HepG2 (cell line): ENCODE data around the gene SPCS1. TPM values are rescaled to one million over a fixed set of nuclear protein-coding genes. Genes with fewer than 3 reads are reported as not detected.
A peak's percentile ranks its signal among the peaks of the same experiment; 100 is the strongest.

Experiments
- CC2D1A ChIP-seq: sonication (generic); formaldehyde crosslinking; IDR thresholded peaks from 2 replicates; pipeline ENCODE4 v1.8.1; 2023; ENCODE audit warnings: mild to moderate bottlenecking, missing genetic modification reagents
- CREM ChIP-seq, 2 experiments: sonication (generic) in 1 of 2; formaldehyde crosslinking in 1 of 2; IDR thresholded peaks; 2 replicates each; pipeline versions ENCODE4 v1.4.0 to v1.6.1; 2016 to 2020; ENCODE audit warnings: antibody characterized with exemption in 1 of 2, mild to moderate bottlenecking in 1 of 2, missing genetic modification reagents in 1 of 2
- ERF ChIP-seq: IDR thresholded peaks from 2 replicates; pipeline ENCODE4 v1.6.1; 2018; ENCODE audit warnings: missing biosample characterization, missing genetic modification reagents
- MED8 ChIP-seq: sonication (generic); formaldehyde crosslinking; IDR thresholded peaks from 2 replicates; pipeline ENCODE4 v1.8.1; 2023; ENCODE audit warnings: mild to moderate bottlenecking, missing genetic modification reagents; ENCODE audit not compliant: insufficient replicate concordance
- MIER3 ChIP-seq: IDR thresholded peaks from 2 replicates; pipeline ENCODE4 v1.6.1; 2016; ENCODE audit warnings: missing compliant biosample characterization, borderline replicate concordance
- PCBP1 ChIP-seq: fragments of 200-400 bp; formaldehyde crosslinking; IDR thresholded peaks from 2 replicates; pipeline ENCODE4 v1.6.1; 2017; ENCODE audit warnings: mild to moderate bottlenecking, low read depth, low read length, borderline replicate concordance
- SIX4 ChIP-seq: sonication (generic); formaldehyde crosslinking; IDR thresholded peaks from 2 replicates; pipeline ENCODE4 v1.4.0; 2020; ENCODE audit warnings: missing genetic modification reagents
- ZFAT ChIP-seq: sonication (generic); formaldehyde crosslinking; conservative IDR thresholded peaks from 2 replicates; pipeline ENCODE4 v1.8.1; 2023; ENCODE audit warnings: missing genetic modification reagents, inconsistent platforms
- ZFP36L2 ChIP-seq: sonication (generic); formaldehyde crosslinking; IDR thresholded peaks from 2 replicates; pipeline ENCODE4 v1.4.0; 2020; ENCODE audit warnings: missing genetic modification reagents
- ZMYM3 ChIP-seq: sonication (generic); formaldehyde crosslinking; IDR thresholded peaks from 2 replicates; pipeline ENCODE4 v1.5.1; 2020; ENCODE audit warnings: mild to moderate bottlenecking, missing genetic modification reagents
- ZNF441 ChIP-seq: sonication (generic); formaldehyde crosslinking; IDR thresholded peaks from 2 replicates; pipeline ENCODE4 v1.7.0; 2021; ENCODE audit warnings: missing genetic modification reagents, borderline replicate concordance
- ZNF543 ChIP-seq: sonication (generic); formaldehyde crosslinking; IDR thresholded peaks from 2 replicates; pipeline ENCODE4 v1.4.0; 2020; ENCODE audit warnings: mild to moderate bottlenecking, missing genetic modification reagents
- ZNF614 ChIP-seq: IDR thresholded peaks from 2 replicates; pipeline ENCODE4 v1.6.1; 2018; ENCODE audit warnings: missing biosample characterization, missing genetic modification reagents, inconsistent platforms, borderline replicate concordance
- ZNF841 ChIP-seq: sonication (generic); formaldehyde crosslinking; IDR thresholded peaks from 2 replicates; pipeline ENCODE4 v1.8.1; 2023; ENCODE audit warnings: missing genetic modification reagents, borderline replicate concordance
- polyA plus RNA-seq, 8 experiments: library from polyadenylated mRNA; depleted of rRNA in 3 of 8; stranded (reverse) in 7 of 8; unstranded in 1 of 8; fragments of >200 nt; fragmentation: Illumina TruSeq in 4 of 8; extraction: Trizol in 4 of 8; gene quantifications; 2 replicates each; pipeline versions ENCODE4 v1.2.1 to v1.2.3, GENCODE V29; 2011 to 2016; ENCODE audit warnings: low read depth in 4 of 8, missing spikeins in 1 of 8, mixed read lengths in 1 of 8; ENCODE audit not compliant: insufficient read depth in 1 of 8
- total RNA-seq, 5 experiments: library from RNA; depleted of rRNA; stranded (reverse); fragments of >200 nt; fragmentation: Illumina TruSeq; extraction: Trizol; gene quantifications; 2 replicates each; pipeline ENCODE4 v1.2.3, GENCODE V29; 2016; ENCODE audit warnings: low read depth in 1 of 5
- TF ChIP-seq, protein P1 (sequence below): fragments of 450-650 bp; IDR thresholded peaks from 2 replicates; pipeline ENCODE4 v1.6.1; 2017
- TF ChIP-seq, protein P2 (sequence below): sonication (generic); formaldehyde crosslinking; conservative IDR thresholded peaks from 2 replicates; pipeline ENCODE4 v1.4.0; 2020; ENCODE audit warnings: missing genetic modification reagents
- TF ChIP-seq, protein P3 (sequence below): sonication (generic); formaldehyde crosslinking; IDR thresholded peaks from 2 replicates; pipeline ENCODE4 v1.4.0; 2020; ENCODE audit warnings: mild to moderate bottlenecking, low read depth, missing genetic modification reagents
- TF ChIP-seq, protein P4 (sequence below): sonication (generic); formaldehyde crosslinking; IDR thresholded peaks from 2 replicates; pipeline ENCODE4 v1.5.0; 2020; ENCODE audit warnings: mild to moderate bottlenecking, missing genetic modification reagents, borderline replicate concordance
- TF ChIP-seq, protein P5 (sequence below): sonication (generic); formaldehyde crosslinking; IDR thresholded peaks from 2 replicates; pipeline ENCODE4 v1.4.0; 2020; ENCODE audit warnings: missing genetic modification reagents, mild to moderate bottlenecking, borderline replicate concordance

The SPCS1 gene
- total and polyA plus RNA-seq, 2 of the 13 experiments (the other 11 are each of a cell fraction or from before 2014, with no cell fraction given) = 84.6 to 120 TPM

DNA sequence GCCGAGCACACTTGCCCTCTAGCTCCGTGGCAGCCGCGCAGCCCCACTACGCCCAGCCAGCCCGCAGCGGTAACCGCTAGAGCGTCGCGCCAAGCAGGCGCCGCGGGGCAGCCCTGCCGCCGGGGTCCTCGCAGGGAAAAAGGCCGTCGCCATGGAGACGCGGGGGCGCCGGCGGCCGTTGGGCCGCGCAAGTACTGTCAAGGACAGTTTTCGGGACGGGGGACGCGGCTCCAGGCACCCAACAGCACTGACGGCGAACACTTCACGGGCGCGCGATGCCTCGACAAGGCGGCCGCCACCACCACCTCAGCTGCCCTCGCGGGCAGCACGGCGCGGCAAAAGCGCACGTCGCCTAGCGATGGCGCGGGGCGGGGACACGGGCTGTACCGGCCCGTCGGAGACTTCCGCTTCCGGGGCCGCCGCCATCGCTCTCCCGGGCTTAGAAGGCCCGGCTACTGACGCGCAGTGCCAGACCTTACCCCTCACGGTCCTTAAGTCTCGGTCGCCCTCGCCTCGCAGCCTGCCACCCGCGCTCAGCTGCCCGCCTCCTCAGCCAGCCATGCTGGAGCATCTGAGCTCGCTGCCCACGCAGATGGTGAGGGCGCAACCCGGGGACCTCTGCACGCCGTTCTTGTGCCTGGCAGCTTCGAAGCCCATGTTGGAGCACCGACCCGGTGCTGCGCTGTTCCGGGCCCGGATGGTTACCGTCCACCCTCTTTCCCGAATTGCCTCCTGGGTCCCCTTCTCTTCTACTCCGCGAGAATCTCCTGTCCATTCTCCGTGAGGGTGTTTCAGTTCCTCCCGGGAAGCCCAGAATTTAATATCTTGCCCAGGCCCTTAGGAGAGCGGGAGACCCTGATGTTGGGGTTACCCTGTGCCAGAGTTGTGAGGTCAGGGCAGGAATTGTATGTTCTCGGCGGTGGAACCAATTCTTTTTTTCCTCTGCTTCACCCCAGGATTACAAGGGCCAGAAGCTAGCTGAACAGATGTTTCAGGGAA lies at the start of gene SPCS1, which contains the start of gene GLT8D1 (continued):
- TF ChIP-seq, protein P1, sequence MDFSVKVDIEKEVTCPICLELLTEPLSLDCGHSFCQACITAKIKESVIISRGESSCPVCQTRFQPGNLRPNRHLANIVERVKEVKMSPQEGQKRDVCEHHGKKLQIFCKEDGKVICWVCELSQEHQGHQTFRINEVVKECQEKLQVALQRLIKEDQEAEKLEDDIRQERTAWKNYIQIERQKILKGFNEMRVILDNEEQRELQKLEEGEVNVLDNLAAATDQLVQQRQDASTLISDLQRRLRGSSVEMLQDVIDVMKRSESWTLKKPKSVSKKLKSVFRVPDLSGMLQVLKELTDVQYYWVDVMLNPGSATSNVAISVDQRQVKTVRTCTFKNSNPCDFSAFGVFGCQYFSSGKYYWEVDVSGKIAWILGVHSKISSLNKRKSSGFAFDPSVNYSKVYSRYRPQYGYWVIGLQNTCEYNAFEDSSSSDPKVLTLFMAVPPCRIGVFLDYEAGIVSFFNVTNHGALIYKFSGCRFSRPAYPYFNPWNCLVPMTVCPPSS = no peak
- TF ChIP-seq, protein P2, sequence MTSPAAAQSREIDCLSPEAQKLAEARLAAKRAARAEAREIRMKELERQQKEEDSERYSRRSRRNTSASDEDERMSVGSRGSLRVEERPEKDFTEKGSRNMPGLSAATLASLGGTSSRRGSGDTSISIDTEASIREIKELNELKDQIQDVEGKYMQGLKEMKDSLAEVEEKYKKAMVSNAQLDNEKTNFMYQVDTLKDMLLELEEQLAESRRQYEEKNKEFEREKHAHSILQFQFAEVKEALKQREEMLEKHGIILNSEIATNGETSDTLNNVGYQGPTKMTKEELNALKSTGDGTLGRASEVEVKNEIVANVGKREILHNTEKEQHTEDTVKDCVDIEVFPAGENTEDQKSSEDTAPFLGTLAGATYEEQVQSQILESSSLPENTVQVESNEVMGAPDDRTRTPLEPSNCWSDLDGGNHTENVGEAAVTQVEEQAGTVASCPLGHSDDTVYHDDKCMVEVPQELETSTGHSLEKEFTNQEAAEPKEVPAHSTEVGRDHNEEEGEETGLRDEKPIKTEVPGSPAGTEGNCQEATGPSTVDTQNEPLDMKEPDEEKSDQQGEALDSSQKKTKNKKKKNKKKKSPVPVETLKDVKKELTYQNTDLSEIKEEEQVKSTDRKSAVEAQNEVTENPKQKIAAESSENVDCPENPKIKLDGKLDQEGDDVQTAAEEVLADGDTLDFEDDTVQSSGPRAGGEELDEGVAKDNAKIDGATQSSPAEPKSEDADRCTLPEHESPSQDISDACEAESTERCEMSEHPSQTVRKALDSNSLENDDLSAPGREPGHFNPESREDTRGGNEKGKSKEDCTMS = no peak
- TF ChIP-seq, protein P3, sequence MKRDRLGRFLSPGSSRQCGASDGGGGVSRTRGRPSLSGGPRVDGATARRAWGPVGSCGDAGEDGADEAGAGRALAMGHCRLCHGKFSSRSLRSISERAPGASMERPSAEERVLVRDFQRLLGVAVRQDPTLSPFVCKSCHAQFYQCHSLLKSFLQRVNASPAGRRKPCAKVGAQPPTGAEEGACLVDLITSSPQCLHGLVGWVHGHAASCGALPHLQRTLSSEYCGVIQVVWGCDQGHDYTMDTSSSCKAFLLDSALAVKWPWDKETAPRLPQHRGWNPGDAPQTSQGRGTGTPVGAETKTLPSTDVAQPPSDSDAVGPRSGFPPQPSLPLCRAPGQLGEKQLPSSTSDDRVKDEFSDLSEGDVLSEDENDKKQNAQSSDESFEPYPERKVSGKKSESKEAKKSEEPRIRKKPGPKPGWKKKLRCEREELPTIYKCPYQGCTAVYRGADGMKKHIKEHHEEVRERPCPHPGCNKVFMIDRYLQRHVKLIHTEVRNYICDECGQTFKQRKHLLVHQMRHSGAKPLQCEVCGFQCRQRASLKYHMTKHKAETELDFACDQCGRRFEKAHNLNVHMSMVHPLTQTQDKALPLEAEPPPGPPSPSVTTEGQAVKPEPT = peak; percentile 64; the same call in 1 of the 2 replicates
- peak; percentile 83 for TF ChIP-seq ERF
- TF ChIP-seq CC2D1A = no peak
- peak; percentile 17; the same call in 1 of the 2 replicates for TF ChIP-seq ZMYM3
- TF ChIP-seq PCBP1 = no peak
- TF ChIP-seq ZNF441 (CRISPR knock-in tag) = no peak; the same call in 1 of the 2 replicates
- peak; percentile 48; the same call in 1 of the 2 replicates for TF ChIP-seq ZNF614
- TF ChIP-seq ZNF543 (CRISPR knock-in tag) = peak; percentile 38; the same call in 1 of the 2 replicates
- TF ChIP-seq ZNF841 = no peak
- TF ChIP-seq, protein P4, sequence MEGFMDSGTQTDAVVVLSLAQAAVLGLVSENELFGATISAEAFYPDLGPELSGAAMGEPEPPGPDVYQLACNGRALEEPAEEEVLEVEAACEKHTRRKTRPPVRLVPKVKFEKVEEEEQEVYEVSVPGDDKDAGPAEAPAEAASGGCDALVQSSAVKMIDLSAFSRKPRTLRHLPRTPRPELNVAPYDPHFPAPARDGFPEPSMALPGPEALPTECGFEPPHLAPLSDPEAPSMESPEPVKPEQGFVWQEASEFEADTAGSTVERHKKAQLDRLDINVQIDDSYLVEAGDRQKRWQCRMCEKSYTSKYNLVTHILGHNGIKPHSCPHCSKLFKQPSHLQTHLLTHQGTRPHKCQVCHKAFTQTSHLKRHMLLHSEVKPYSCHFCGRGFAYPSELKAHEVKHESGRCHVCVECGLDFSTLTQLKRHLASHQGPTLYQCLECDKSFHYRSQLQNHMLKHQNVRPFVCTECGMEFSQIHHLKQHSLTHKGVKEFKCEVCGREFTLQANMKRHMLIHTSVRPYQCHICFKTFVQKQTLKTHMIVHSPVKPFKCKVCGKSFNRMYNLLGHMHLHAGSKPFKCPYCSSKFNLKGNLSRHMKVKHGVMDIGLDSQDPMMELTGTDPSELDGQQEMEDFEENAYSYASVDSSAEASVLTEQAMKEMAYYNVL = no peak
- TF ChIP-seq MED8 = peak; percentile 22
- TF ChIP-seq, protein P5, sequence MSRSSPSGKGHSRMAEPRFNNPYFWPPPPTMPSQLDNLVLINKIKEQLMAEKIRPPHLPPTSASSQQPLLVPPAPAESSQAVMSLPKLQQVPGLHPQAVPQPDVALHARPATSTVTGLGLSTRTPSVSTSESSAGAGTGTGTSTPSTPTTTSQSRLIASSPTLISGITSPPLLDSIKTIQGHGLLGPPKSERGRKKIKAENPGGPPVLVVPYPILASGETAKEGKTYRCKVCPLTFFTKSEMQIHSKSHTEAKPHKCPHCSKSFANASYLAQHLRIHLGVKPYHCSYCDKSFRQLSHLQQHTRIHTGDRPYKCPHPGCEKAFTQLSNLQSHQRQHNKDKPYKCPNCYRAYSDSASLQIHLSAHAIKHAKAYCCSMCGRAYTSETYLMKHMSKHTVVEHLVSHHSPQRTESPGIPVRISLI (CRISPR knock-in tag) = no peak; the same call in 1 of the 2 replicates
- no peak; the same call in 1 of the 2 replicates for TF ChIP-seq CREM (IDR thresholded peaks at IDR 0.05)
- no peak for TF ChIP-seq CREM (CRISPR knock-in tag; IDR thresholded peaks at IDR 0.05)
- TF ChIP-seq ZFP36L2 (CRISPR knock-in tag) = no peak
- peak; percentile 19; the same call in 1 of the 2 replicates for TF ChIP-seq MIER3 (CRISPR knock-in tag)
- TF ChIP-seq SIX4 = no peak
- TF ChIP-seq ZFAT (CRISPR knock-in tag) = peak; percentile 73; the same call in 1 of the 2 replicates
